Measurements from ENCODE around the gene RANBP3.
A peak's percentile ranks its signal among the peaks of the same experiment; 100 is the strongest.

RANBP3 gene

GRCh38 chr19:6000228-6000847 is 22.4 kb upstream of the RANBP3 start:
- in situ Hi-C loops (cut with MboI; ENCODE audit: low pct_unique_long_range_greater_than_20kb, low sequenced_read_pairs, unreplicated experiment) = loop anchor here (25.0 kb wide), 1 partner anchor 188 kb away; the partner anchor contains the start of gene NRTN
- TF ChIP-seq CTCF (IDR thresholded peaks at IDR 0.05; ENCODE audit: extremely low read depth, insufficient read depth, missing control alignments) = no peak
- DNase-seq (ENCODE audit: low spot score) = no peak

- in situ Hi-C loops (cut with MboI; ENCODE audit: low pct_unique_long_range_greater_than_20kb, low sequenced_read_pairs, unreplicated experiment) = loop anchor here (25.0 kb wide), 1 partner anchor 187 kb away; the partner anchor contains the start of gene NRTN
- DNase-seq (ENCODE audit: low spot score) = no peak
- no peak for TF ChIP-seq CTCF (IDR thresholded peaks at IDR 0.05; ENCODE audit: extremely low read depth, insufficient read depth, missing control alignments)
Measured at GRCh38 chr19:5999693-6000092, 21.8 kb upstream of the RANBP3 start.

DNA sequence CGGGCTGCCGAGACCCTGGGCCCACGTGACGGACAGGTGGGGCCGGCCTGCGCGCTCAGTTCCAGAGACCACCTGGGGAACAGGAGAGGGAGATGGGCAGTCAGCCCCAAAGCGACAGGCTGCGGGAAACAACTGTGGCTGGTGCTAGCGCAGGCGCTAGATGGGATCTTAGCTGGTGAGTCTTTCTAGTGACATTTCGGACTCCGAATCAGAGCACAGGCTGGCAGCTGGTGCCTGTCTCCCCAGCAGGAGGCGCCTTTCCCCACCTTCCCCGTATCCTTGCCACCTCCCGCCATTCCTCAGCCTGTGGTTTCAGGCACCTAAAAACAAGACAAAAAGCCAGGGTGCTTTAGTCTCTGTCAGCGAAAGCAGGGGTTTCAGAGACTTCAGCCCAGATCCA is 19.4 kb upstream of the RANBP3 start:
- in situ Hi-C loops (cut with MboI; ENCODE audit: low pct_unique_long_range_greater_than_20kb, low sequenced_read_pairs, unreplicated experiment) = no loop called here
- DNase-seq (ENCODE audit: low spot score) = no peak
- peak; percentile 10 for TF ChIP-seq CTCF (IDR thresholded peaks at IDR 0.05; ENCODE audit: extremely low read depth, insufficient read depth, missing control alignments)

DNA sequence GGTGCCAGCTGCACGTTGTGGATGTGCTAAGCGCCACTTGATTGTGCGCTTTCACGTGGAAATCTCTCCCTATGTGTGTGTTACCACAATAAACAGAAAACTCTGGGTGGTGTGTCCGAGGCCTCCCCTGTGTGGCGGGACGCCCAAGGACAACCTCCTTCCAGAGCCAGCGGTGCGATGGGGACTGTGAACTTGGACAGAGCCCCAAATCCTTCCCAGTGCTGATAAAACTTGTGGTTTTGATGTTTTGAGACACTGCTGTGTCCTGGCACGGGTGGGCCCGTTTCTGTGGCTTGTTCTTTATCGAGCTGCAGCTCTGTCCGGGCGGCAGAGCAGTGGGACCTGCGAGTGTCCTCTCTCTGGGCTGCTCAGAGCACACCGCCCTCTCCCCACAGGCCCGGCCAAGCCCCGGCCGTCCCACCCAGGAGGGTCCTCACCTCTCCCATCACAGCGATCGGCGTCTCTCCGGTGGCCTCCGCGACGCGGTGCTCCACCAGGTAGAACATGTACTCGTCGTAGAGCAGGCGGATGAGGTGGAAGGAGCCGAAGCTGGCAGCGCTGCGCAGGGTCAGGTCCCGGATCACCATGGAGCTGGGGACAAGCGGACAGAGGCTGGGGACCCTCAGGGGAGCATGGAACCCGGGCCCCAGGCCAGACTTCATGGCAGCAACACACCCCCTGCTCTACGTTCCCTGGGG is 18.8 kb upstream of the RANBP3 start:
- in situ Hi-C loops (cut with MboI; ENCODE audit: low pct_unique_long_range_greater_than_20kb, low sequenced_read_pairs, unreplicated experiment) = no loop called here
- no peak for DNase-seq (ENCODE audit: low spot score)
- no peak for TF ChIP-seq CTCF (IDR thresholded peaks at IDR 0.05; ENCODE audit: extremely low read depth, insufficient read depth, missing control alignments)

DNA sequence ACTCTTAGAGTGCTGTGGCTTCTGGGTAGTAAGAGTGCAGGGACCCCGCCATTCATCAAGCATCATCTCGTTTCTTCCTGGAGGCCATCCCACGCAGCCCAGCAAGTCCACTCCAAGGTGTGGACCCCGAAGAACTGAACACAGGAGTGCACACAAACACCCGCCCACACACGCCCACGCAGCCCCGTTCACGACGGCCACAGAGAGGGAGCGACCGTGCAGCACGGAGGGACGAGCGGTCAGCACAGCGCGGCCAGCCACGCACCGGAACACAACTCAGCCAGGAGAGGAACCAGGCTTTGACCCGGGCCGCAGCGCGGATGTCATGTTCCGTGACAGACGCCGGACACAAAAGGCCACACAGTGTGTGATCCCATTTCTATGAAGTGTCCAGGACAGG is 18.2 kb upstream of the RANBP3 start:
- TF ChIP-seq CTCF (IDR thresholded peaks at IDR 0.05; ENCODE audit: extremely low read depth, insufficient read depth, missing control alignments) = no peak
- DNase-seq (ENCODE audit: low spot score) = no peak
- in situ Hi-C loops (cut with MboI; ENCODE audit: low pct_unique_long_range_greater_than_20kb, low sequenced_read_pairs, unreplicated experiment) = no loop called here

DNA sequence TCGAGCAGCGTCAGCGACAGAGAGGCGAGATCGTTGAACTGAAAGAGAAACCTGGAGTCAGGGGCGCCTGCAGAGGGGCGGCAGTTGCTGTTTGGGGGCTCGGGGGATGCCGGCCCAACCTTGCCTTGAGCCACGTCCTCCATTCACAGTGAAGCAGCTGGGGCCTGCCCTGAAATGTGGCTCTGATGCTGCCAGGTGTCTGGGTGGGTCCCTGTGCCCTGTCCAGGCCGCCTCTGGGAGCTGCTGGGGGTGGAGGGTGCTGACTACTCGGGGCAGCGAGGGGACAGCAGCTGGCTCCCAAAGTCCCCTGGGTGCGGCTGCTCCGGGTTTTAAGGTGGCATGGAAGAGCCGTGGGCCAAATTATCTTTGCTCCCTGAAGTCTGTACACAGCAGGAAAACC is 17.7 kb upstream of the RANBP3 start:
- no peak for TF ChIP-seq CTCF (IDR thresholded peaks at IDR 0.05; ENCODE audit: extremely low read depth, insufficient read depth, missing control alignments)
- in situ Hi-C loops (cut with MboI; ENCODE audit: low pct_unique_long_range_greater_than_20kb, low sequenced_read_pairs, unreplicated experiment) = no loop called here
- no peak for DNase-seq (ENCODE audit: low spot score)

Data from GM13977 (cell line).